ENCODE results near the gene SRMS. TPM values are rescaled to one million over a fixed set of nuclear protein-coding genes. Genes with fewer than 3 reads are reported as not detected.

SRMS gene
- total and polyA plus RNA-seq, 2 of the 13 experiments (the other 11 are each of a cell fraction or from before 2014, with no cell fraction given), result not detected

DNA sequence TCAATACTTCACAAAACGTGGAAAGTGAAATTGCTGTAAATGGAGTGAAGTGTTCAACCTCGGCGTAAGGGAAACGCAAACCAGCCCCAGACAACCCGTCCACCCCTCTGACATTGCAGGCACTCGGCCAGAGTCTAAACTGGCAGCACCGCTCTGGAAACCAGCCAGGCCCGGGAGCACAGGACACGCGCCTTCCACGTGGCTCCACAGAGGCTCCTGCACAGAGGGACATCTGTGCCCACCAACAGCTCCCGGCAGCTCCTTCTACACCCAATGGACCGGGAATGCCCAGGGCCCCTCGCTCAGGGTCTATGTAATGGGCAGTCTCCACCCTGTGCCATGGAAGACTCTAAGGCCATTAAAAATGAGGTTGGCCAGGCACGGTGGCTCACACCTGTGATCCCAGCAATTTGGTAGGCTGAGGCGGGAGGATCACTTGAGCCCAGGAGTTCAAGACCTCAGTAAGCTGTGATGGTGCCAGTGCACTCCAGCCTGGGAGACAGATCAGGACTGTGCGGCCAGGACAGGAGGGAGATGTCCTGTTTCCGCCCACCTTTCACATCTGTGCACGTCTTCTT is 29.9 kb upstream of the SRMS start (continued):
- no peak for TF ChIP-seq MEF2D (CRISPR knock-in tag; IDR thresholded peaks at IDR 0.05)
- TF ChIP-seq, protein P1, sequence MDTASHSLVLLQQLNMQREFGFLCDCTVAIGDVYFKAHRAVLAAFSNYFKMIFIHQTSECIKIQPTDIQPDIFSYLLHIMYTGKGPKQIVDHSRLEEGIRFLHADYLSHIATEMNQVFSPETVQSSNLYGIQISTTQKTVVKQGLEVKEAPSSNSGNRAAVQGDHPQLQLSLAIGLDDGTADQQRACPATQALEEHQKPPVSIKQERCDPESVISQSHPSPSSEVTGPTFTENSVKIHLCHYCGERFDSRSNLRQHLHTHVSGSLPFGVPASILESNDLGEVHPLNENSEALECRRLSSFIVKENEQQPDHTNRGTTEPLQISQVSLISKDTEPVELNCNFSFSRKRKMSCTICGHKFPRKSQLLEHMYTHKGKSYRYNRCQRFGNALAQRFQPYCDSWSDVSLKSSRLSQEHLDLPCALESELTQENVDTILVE (CRISPR knock-in tag; IDR thresholded peaks at IDR 0.05), result no peak
- TF ChIP-seq, protein P2, sequence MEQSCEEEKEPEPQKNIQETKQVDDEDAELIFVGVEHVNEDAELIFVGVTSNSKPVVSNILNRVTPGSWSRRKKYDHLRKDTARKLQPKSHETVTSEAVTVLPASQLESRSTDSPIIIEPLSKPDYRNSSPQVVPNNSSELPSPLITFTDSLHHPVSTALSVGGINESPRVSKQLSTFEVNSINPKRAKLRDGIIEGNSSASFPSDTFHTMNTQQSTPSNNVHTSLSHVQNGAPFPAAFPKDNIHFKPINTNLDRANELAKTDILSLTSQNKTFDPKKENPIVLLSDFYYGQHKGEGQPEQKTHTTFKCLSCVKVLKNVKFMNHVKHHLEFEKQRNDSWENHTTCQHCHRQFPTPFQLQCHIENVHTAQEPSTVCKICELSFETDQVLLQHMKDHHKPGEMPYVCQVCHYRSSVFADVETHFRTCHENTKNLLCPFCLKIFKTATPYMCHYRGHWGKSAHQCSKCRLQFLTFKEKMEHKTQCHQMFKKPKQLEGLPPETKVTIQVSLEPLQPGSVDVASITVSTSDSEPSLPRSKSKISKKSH (CRISPR knock-in tag; IDR thresholded peaks at IDR 0.05; ENCODE audit: borderline replicate concordance), result peak; percentile 27; the same call in 1 of the 2 replicates
- TF ChIP-seq KDM2A (CRISPR knock-in tag; IDR thresholded peaks at IDR 0.05; ENCODE audit: borderline replicate concordance, low read depth), result peak; percentile 58; the same call in 1 of the 2 replicates
- TF ChIP-seq PREB (CRISPR knock-in tag; IDR thresholded peaks at IDR 0.05), result no peak
- no peak for TF ChIP-seq NFRKB (IDR thresholded peaks at IDR 0.05)
- TF ChIP-seq HMGXB4 (CRISPR knock-in tag; IDR thresholded peaks at IDR 0.05; ENCODE audit: borderline replicate concordance in 1 of 2, low read depth in 1 of 2), result peak in 1 of 2 experiments; percentile 79; a peak in 2 of 4 replicates
- TF ChIP-seq LCORL (IDR thresholded peaks at IDR 0.05), result no peak
- TF ChIP-seq LCORL (CRISPR knock-in tag; IDR thresholded peaks at IDR 0.05), result 0 out of 2 replicates have a peak, but pooled peaks have one; percentile 46
- TF ChIP-seq BRCA1 (CRISPR knock-in tag; IDR thresholded peaks at IDR 0.05), result peak; percentile 76; the same call in 1 of the 2 replicates
- TF ChIP-seq TBX2 (CRISPR knock-in tag; IDR thresholded peaks at IDR 0.05; ENCODE audit: borderline replicate concordance), result peak; percentile 43; the same call in 1 of the 2 replicates
- TF ChIP-seq TEAD3 (CRISPR knock-in tag; optimal IDR thresholded peaks at IDR 0.05; ENCODE audit: borderline replicate concordance), result peak; percentile 40
- no peak for TF ChIP-seq ZNF672 (CRISPR knock-in tag; IDR thresholded peaks at IDR 0.05)
- TF ChIP-seq, protein P3, sequence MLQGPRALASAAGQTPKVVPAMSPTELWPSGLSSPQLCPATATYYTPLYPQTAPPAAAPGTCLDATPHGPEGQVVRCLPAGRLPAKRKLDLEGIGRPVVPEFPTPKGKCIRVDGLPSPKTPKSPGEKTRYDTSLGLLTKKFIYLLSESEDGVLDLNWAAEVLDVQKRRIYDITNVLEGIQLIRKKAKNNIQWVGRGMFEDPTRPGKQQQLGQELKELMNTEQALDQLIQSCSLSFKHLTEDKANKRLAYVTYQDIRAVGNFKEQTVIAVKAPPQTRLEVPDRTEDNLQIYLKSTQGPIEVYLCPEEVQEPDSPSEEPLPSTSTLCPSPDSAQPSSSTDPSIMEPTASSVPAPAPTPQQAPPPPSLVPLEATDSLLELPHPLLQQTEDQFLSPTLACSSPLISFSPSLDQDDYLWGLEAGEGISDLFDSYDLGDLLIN (CRISPR knock-in tag; IDR thresholded peaks at IDR 0.05; ENCODE audit: borderline replicate concordance), result peak; percentile 57; the same call in 1 of the 2 replicates
- 0 out of 2 replicates have a peak, but pooled peaks have one; percentile 45 for TF ChIP-seq ZNF205 (CRISPR knock-in tag; IDR thresholded peaks at IDR 0.05)
- TF ChIP-seq SOX6 (IDR thresholded peaks at IDR 0.05), result no peak
- TF ChIP-seq SOX6 (CRISPR knock-in tag; IDR thresholded peaks at IDR 0.05), result peak; percentile 34; the same call in 1 of the 2 replicates
- peak; percentile 65; the same call in 1 of the 2 replicates for TF ChIP-seq HMG20A (CRISPR knock-in tag; IDR thresholded peaks at IDR 0.05; ENCODE audit: borderline replicate concordance)
- TF ChIP-seq SRY (CRISPR knock-in tag; IDR thresholded peaks at IDR 0.05), result 0 out of 2 replicates have a peak, but pooled peaks have one; percentile 46
- 0 out of 2 replicates have a peak, but pooled peaks have one; percentile 69 for TF ChIP-seq ZNF275 (CRISPR knock-in tag; IDR thresholded peaks at IDR 0.05; ENCODE audit: borderline replicate concordance)
- TF ChIP-seq, protein P4, sequence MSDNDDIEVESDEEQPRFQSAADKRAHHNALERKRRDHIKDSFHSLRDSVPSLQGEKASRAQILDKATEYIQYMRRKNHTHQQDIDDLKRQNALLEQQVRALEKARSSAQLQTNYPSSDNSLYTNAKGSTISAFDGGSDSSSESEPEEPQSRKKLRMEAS (IDR thresholded peaks at IDR 0.05), result peak; percentile 92
- TF ChIP-seq ZNF619 (CRISPR knock-in tag; IDR thresholded peaks at IDR 0.05), result no peak
